NCI-H1930 (cell line): ENCODE measurements around the gene JAZF1.

Experiments
- DNase-seq, 2 experiments: peaks; one replicate each; lab custom pipeline; 2025; lab: John Stamatoyannopoulos, UW

Gene JAZF1

DNA sequence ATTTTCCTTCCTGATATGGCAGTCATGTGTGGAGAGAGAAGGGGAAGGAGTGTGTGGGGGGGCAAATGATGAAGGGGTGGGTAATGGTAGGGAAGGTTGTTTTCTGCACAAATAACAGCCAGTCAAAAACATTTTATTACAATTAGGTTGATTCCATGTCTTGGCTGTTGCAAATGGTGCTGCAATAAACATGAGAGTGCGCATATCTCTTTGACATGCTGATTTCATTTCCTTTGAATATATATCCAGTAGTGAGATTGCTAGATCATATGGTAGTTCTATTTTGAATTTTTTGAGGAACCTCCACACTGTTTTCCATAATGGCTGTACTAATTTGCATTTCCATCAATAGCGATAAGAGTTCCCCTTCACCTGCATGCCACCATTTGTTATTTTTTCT lies 10.6 kb upstream of the JAZF1 start:
- no peak for DNase-seq

- no peak for DNase-seq
Observed at GRCh38 chr7:28190077-28190710, 9.6 kb upstream of the JAZF1 start.

DNA sequence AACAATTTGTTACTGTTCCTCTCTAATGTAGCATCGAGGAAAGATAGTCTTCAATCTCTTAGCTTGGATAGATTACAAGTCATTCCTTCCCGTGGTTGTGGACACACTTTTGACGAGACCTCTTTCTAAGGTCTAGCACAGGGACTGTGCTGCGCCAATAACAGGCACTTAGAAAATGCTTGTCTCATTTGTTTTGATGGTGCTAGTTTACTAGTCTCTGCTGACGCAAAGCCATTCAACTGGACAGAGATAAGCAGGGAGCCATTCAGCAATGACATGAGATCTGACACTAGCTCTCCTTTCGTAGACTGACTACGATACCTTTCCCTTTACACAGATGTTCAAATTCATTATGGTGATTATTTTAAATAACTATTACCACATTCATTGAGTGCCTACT lies 6.4 kb upstream of the JAZF1 start:
- no peak for DNase-seq

- DNase-seq = no peak
Observed at GRCh38 chr7:28183627-28184026, 3.0 kb upstream of the JAZF1 start.

GRCh38 chr7:28182071-28182471 lies 1.5 kb upstream of the JAZF1 start:
- DNase-seq = no peak

DNA sequence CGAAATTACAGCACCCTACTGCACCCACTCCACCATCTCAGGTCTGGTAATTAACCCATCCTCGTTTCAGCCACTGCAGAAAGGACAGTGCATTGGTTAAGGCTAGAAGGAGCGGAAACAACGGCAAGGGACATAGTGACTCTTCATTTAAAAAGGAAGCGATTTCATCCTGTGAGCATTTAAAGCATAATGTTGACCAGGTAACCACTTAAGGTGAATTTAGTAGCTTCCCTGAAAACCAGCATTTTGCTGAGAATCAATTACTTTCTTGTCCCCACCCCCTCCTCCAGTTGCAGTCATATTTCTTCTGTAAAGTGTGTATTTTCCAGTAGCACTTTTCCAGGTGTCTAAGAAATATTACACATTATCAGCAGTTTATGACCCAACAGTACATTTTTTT lies 821 bp upstream of the JAZF1 start:
- DNase-seq = no peak

GRCh38 chr7:28180031-28180363 lies 598 bp downstream of the JAZF1 start:
- no peak for DNase-seq

- DNase-seq = peak; percentile 12 to 71
Observed at GRCh38 chr7:28179120-28180030, 1.2 kb downstream of the JAZF1 start.

DNA sequence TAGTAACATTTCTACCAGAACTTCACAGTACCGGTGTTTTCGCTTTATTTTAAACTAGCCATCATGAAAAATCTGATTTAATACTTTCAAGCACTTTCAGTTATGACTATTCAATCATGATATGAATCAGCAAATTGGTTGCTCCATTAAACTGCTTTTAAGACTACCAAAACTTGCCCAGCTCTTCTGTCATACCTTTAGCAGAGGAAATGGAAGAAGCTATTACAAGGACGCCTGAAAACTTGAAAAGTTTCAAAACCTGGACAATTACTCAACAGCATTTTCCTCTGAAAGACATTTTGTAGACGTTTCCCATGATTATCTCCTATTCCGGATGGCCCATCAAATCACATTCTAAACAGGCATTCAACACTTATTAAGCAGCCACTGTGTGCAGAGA lies 2.0 kb downstream of the JAZF1 start:
- no peak for DNase-seq

- no peak for DNase-seq
Observed at GRCh38 chr7:28177836-28178235, 2.8 kb downstream of the JAZF1 start.

- no peak for DNase-seq
Observed at GRCh38 chr7:28176645-28177044, 4.0 kb downstream of the JAZF1 start.

GRCh38 chr7:28176174-28176573 lies 4.4 kb downstream of the JAZF1 start:
- DNase-seq = no peak

- DNase-seq = no peak
Observed at GRCh38 chr7:28174901-28175661, 5.5 kb downstream of the JAZF1 start.

DNA sequence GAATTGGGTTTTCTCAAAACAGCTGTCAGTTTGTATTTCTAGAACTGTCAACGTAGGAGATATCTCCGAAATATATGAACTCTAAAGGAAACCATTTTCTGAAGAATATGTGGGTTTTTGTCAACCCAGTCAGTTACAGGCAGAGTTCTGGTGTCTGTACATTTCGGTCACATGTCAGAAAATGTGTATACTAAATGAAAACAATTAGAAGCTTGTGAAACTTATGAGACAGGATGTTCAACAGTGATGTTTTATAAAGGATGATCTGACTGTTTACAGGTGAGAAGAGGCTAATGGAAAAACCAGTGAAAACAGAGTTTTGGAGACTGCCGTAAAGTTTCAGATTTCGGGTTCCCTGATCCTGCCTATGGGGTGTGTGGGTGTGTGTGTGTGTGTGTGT lies 6.2 kb downstream of the JAZF1 start:
- DNase-seq = no peak

- no peak for DNase-seq
Observed at GRCh38 chr7:28173531-28173930, 7.1 kb downstream of the JAZF1 start.

- no peak for DNase-seq
Observed at GRCh38 chr7:28172958-28173357, 7.6 kb downstream of the JAZF1 start.

DNA sequence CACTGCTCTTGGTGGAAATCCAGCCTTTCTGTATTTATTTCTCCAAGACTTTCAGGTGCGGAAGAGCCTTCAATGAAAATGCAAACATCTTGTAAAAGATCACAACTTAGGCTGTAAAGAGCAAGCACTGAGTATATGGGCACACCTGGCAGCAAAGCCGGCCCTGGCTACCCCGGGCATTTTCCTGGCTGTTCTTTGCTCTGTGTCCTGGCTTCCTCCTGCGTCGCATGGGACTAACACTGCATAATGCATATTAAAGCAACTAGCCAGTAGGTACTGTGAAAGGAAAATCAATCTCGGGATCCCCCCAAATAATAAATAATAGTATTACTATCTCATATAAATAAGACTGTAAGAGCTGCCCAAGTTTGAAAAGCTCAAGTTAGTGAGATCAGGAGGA lies 9.9 kb downstream of the JAZF1 start:
- DNase-seq = no peak

GRCh38 chr7:28169230-28169629 lies 11.4 kb downstream of the JAZF1 start:
- no peak for DNase-seq

GRCh38 chr7:28168393-28169158 lies 12.0 kb downstream of the JAZF1 start:
- DNase-seq = no peak

GRCh38 chr7:28166982-28167715 lies 13.4 kb downstream of the JAZF1 start:
- DNase-seq = no peak
